H9 (cell line): Measurements from ENCODE around the gene YAP1. TPM values are rescaled to one million over a fixed set of nuclear protein-coding genes. Genes with fewer than 3 reads are reported as not detected.

ENCODE experiments used
- DNase-seq: peaks from one replicate; pipeline ENCODE4 v3.0.0-alpha.2; 2017
- H2AFZ ChIP-seq: one replicate; pipeline ENCODE4 v1.6.1; 2013; ENCODE audit warnings: mild to moderate bottlenecking, low read length, control low read depth, moderate library complexity
- H2AK5ac ChIP-seq: 2 replicates; pipeline ENCODE4 v1.6.1; 2013; ENCODE audit warnings: low read length, control low read depth, mixed read lengths; ENCODE audit not compliant: insufficient read length
- H2BK120ac ChIP-seq: one replicate; pipeline ENCODE4 v1.6.1; 2013; ENCODE audit warnings: low read depth, mild to moderate bottlenecking, low read length, control low read depth, inconsistent platforms; ENCODE audit not compliant: poor library complexity, severe bottlenecking
- H2BK12ac ChIP-seq: 2 replicates; pipeline ENCODE4 v1.6.1; 2013; ENCODE audit warnings: low read length, control low read depth, mixed read lengths, low read depth; ENCODE audit not compliant: insufficient read length
- H2BK15ac ChIP-seq: 2 replicates; pipeline ENCODE4 v1.6.1; 2013; ENCODE audit warnings: low read depth, low read length, control low read depth
- H2BK20ac ChIP-seq: one replicate; pipeline ENCODE4 v1.6.1; 2013; ENCODE audit warnings: low read depth, mild to moderate bottlenecking, low read length, control low read depth, inconsistent platforms; ENCODE audit not compliant: poor library complexity, severe bottlenecking
- H2BK5ac ChIP-seq: 2 replicates; pipeline ENCODE4 v1.6.1; 2013; ENCODE audit warnings: low read length, control low read depth, mixed read lengths; ENCODE audit not compliant: insufficient read length
- H3K14ac ChIP-seq: 2 replicates; pipeline ENCODE4 v1.6.1; 2013; ENCODE audit warnings: low read length, control low read depth; ENCODE audit not compliant: insufficient read depth
- H3K18ac ChIP-seq: 2 replicates; pipeline ENCODE4 v1.6.1; 2013; ENCODE audit warnings: low read depth, mild to moderate bottlenecking, mixed read lengths, low read length, control low read depth; ENCODE audit not compliant: insufficient read length
- H3K23ac ChIP-seq: 2 replicates; pipeline ENCODE4 v1.6.1; 2013; ENCODE audit warnings: low read length, control low read depth, mixed read lengths, low read depth; ENCODE audit not compliant: insufficient read length
- H3K23me2 ChIP-seq: 2 replicates; pipeline ENCODE4 v1.6.1; 2013; ENCODE audit warnings: low read depth, mild to moderate bottlenecking, mixed read lengths, low read length, control low read depth; ENCODE audit not compliant: insufficient read length, poor library complexity, severe bottlenecking
- H3K27ac ChIP-seq: 2 replicates; pipeline ENCODE4 v1.5.1; 2013; ENCODE audit warnings: low read length, control low read depth, mixed read lengths, low read depth; ENCODE audit not compliant: insufficient read length
- H3K27me3 ChIP-seq: 2 replicates; pipeline ENCODE4 v1.6.1; 2013; ENCODE audit warnings: low read length, control low read depth, inconsistent platforms; ENCODE audit not compliant: insufficient read depth
- H3K4ac ChIP-seq: 2 replicates; pipeline ENCODE4 v1.6.1; 2013; ENCODE audit warnings: low read depth, mild to moderate bottlenecking, control low read depth, inconsistent platforms, low read length, moderate library complexity
- H3K4me1 ChIP-seq: 2 replicates; pipeline ENCODE4 v1.6.1; 2013; ENCODE audit warnings: low read length, control low read depth, inconsistent platforms; ENCODE audit not compliant: insufficient read depth
- H3K4me2 ChIP-seq: 2 replicates; pipeline ENCODE4 v1.6.1; 2013; ENCODE audit warnings: low read length, control low read depth, mixed read lengths; ENCODE audit not compliant: insufficient read length, insufficient read depth
- H3K56ac ChIP-seq: 2 replicates; pipeline ENCODE4 v1.6.1; 2013; ENCODE audit warnings: low read depth, mild to moderate bottlenecking, mixed read lengths, low read length, control low read depth; ENCODE audit not compliant: insufficient read length
- H3K79me1 ChIP-seq: 2 replicates; pipeline ENCODE4 v1.6.1; 2013; ENCODE audit warnings: low read depth, mild to moderate bottlenecking, moderate library complexity, low read length, control low read depth, inconsistent platforms; ENCODE audit not compliant: insufficient read depth, poor library complexity, severe bottlenecking
- H3K79me2 ChIP-seq: 2 replicates; pipeline ENCODE4 v1.6.1; 2013; ENCODE audit warnings: low read length, control low read depth, inconsistent platforms; ENCODE audit not compliant: insufficient read depth
- H3K9ac ChIP-seq: 2 replicates; pipeline ENCODE4 v1.6.1; 2013; ENCODE audit warnings: low read length, control low read depth, mixed read lengths; ENCODE audit not compliant: insufficient read length; ENCODE audit errors: extremely low read depth
- H3K9me3 ChIP-seq: one replicate; pipeline ENCODE4 v1.6.1; 2013; ENCODE audit warnings: low read depth, low read length, inconsistent platforms; ENCODE audit not compliant: control insufficient read depth
- H3T11ph ChIP-seq: one replicate; pipeline ENCODE4 v1.6.1; 2013; ENCODE audit warnings: mild to moderate bottlenecking, low read length, control low read depth, inconsistent platforms
- H4K20me1 ChIP-seq: one replicate; pipeline ENCODE4 v1.6.1; 2013; ENCODE audit not compliant: control insufficient read depth, insufficient read length, insufficient read depth
- H4K5ac ChIP-seq: 2 replicates; pipeline ENCODE4 v1.6.1; 2013; ENCODE audit warnings: low read depth, mild to moderate bottlenecking, mixed read lengths, low read length, control low read depth; ENCODE audit not compliant: insufficient read length
- H4K8ac ChIP-seq: replicated peaks from 2 replicates; pipeline ENCODE4 v1.6.1; 2013; ENCODE audit warnings: low read length, control low read depth, mixed read lengths, low read depth; ENCODE audit not compliant: insufficient read length
- H4K91ac ChIP-seq: 2 replicates; pipeline ENCODE4 v1.6.1; 2013; ENCODE audit warnings: low read depth, mild to moderate bottlenecking, moderate library complexity, mixed read lengths, low read length, control low read depth; ENCODE audit not compliant: insufficient read length
- H3K27ac Mint-ChIP-seq, 3 experiments: 2 replicates in 2 of 3; 3 replicates in 1 of 3; pipeline ENCODE4 v1.8.0; 2020 to 2021; ENCODE audit warnings: mixed read lengths in 3 of 3, mild to moderate bottlenecking in 1 of 3, moderate library complexity in 1 of 3
- H3K27me3 Mint-ChIP-seq: 2 replicates; pipeline ENCODE4 v1.8.0; 2021; ENCODE audit warnings: low read depth, mild to moderate bottlenecking, moderate library complexity, mixed read lengths
- H3K36me3 Mint-ChIP-seq, 3 experiments: 2 replicates in 2 of 3; 3 replicates in 1 of 3; pipeline ENCODE4 v1.8.0; 2020 to 2021; ENCODE audit warnings: low read depth in 3 of 3, mixed read lengths in 3 of 3; ENCODE audit not compliant: insufficient read depth in 1 of 3
- H3K4me1 Mint-ChIP-seq, 2 experiments: 2 replicates each; pipeline ENCODE4 v1.8.0; 2020; ENCODE audit warnings: mixed read lengths in 2 of 2
- H3K4me3 Mint-ChIP-seq, 2 experiments: 2 replicates in 1 of 2; 3 replicates in 1 of 2; pipeline ENCODE4 v1.8.0; 2020 to 2021; ENCODE audit warnings: mild to moderate bottlenecking in 2 of 2, mixed read lengths in 2 of 2, moderate library complexity in 1 of 2
- H3K9me3 Mint-ChIP-seq, 2 experiments: 2 replicates in 1 of 2; 3 replicates in 1 of 2; pipeline ENCODE4 v1.8.0; 2020; ENCODE audit warnings: mild to moderate bottlenecking in 2 of 2, mixed read lengths in 2 of 2, moderate library complexity in 1 of 2
- CTCF ChIP-seq: fragments of 200-600 bp; sonication (generic); conservative IDR thresholded peaks from 3 replicates; pipeline ENCODE4 v1.8.0; 2021; ENCODE audit warnings: antibody characterized with exemption, mild to moderate bottlenecking
- WGBS: extraction: QIAGEN DNeasy Blood & Tissue Kit; methylation state at CpG from one replicate; pipeline ENCODE4 v1.1.7; 2013; ENCODE audit warnings: missing lambda C conversion rate, low lambda C conversion rate, mixed read lengths; ENCODE audit not compliant: insufficient read length; ENCODE audit errors: extremely low coverage; 5-methylcytosine and 5-hydroxymethylcytosine counted together
- total RNA-seq: library from RNA; stranded (reverse); gene quantifications from 2 replicates; pipeline ENCODE4 v1.2.1, GENCODE V29; 2021

The YAP1 gene
- total RNA-seq, 1 experiment from 2014 or later = 124 TPM

DNA sequence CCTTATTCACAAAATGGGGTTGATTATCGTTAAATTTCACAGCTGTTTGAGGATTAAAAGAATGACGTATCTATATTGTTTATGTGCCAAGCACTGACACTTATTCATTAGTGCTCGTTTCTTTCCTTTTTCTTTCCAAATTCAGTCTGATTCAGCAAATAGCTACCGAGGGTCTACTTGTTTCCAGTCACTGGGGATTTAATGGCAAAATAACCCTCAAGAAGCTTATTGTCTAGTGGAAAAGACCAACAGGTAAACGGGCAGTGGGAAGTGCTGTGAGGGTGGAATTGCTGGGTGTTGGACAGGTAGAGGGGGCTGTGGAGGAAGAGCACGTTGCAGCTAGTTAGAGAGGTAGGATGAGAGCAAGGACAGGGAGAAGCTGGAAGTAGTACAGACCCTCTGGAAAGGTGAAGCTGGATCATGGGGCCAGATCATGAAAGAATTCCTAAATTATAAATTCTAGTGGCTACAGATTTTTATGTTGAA lies 158.8 kb downstream of the YAP1 start:
- Histone ChIP-seq H3K4ac (no peak overlapping the region), H4K91ac (no peak overlapping the region), H3T11ph (no peak overlapping the region), H2BK15ac (no peak overlapping the region), H3K9ac (no peak overlapping the region), H4K20me1 (no peaks in the 10 kb centered on the region), H3K4me2 (peak overlapping the region; percentile 75), H3K4me1 (no peaks in the 10 kb centered on the region; the same call in 1 of the 2 replicates), H3K79me2 (no peaks in the 10 kb centered on the region), H3K23me2 (peaks cover 10% of the 10 kb centered on the region), H3K18ac (no peak overlapping the region), H3K56ac (no peak overlapping the region), H4K5ac (no peak overlapping the region), H3K27ac (no peak overlapping the region), H2AK5ac (no peak overlapping the region), H3K9me3 (no peaks in the 10 kb centered on the region), H3K27me3 (no peaks in the 10 kb centered on the region), H3K14ac (no peak overlapping the region), H3K23ac (no peak overlapping the region), H2BK5ac (no peak overlapping the region), H2AFZ (peak overlapping the region; percentile 70), H3K79me1 (no peaks in the 10 kb centered on the region), H2BK120ac (no peak overlapping the region), H2BK20ac (no peak overlapping the region), H2BK12ac (no peak overlapping the region), H4K8ac (no peak overlapping the region)
- Mint-ChIP-seq H3K4me1 (peaks cover 22 to 28% of the 10 kb centered on the region in 2 experiments), H3K27ac (peak overlapping the region in 1 of 3 experiments; percentile 41; a peak in 1 of 7 replicates), H3K9me3 (no peaks in the 10 kb centered on the region), H3K4me3 (peak overlapping the region; percentile 54 to 68), H3K36me3 (no peaks in the 10 kb centered on the region; a peak in 1 of 7 replicates), H3K27me3 (peaks cover 14% of the 10 kb centered on the region)
- DNase-seq = peak; percentile 38
- WGBS = no CpG with 5 or more reads among the region's 6 CpGs
- no peak; the same call in 2 of the 3 replicates for TF ChIP-seq CTCF
